Fibroblast of lung (primary cell): ENCODE measurements around the gene NT5C1B.

ENCODE experiments used
- EZH2 ChIP-seq: IDR thresholded peaks from 2 replicates; pipeline ENCODE4 v1.5.1; 2012; ENCODE audit warnings: low read length, control low read depth, mild to moderate bottlenecking; ENCODE audit errors: missing control alignments
- TF ChIP-seq, protein P1 (sequence below), 2 donors: IDR thresholded peaks in 1 of 2; conservative IDR thresholded peaks in 1 of 2; 1 replicate in 1 of 2; 2 replicates in 1 of 2; pipeline ENCODE4 v1.5.1; 2011 to 2012; ENCODE audit warnings: low read length in 2 of 2, control low read depth in 1 of 2, inconsistent platforms in 1 of 2, low read depth in 1 of 2, mild to moderate bottlenecking in 1 of 2

DNA sequence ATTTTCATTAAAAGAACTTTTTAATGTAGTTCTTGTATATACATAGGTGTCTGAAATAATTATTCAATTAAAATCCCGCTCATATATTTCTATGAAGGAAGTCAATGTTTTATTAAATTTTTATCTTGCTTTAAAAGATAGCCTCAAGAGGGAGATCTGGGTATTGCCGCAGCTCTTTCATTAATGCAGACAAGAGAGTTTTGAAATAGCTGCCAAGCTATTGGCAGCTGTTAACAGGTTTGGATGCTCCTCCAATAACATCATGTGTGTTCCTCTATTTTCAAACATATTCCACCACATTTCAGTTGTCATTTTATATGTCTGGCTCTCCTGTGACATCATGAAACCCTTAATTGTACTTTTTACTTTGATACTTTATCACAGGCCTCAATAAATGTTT, 12.9 kb upstream of the NT5C1B start:
- TF ChIP-seq, protein P1, sequence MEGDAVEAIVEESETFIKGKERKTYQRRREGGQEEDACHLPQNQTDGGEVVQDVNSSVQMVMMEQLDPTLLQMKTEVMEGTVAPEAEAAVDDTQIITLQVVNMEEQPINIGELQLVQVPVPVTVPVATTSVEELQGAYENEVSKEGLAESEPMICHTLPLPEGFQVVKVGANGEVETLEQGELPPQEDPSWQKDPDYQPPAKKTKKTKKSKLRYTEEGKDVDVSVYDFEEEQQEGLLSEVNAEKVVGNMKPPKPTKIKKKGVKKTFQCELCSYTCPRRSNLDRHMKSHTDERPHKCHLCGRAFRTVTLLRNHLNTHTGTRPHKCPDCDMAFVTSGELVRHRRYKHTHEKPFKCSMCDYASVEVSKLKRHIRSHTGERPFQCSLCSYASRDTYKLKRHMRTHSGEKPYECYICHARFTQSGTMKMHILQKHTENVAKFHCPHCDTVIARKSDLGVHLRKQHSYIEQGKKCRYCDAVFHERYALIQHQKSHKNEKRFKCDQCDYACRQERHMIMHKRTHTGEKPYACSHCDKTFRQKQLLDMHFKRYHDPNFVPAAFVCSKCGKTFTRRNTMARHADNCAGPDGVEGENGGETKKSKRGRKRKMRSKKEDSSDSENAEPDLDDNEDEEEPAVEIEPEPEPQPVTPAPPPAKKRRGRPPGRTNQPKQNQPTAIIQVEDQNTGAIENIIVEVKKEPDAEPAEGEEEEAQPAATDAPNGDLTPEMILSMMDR (conservative IDR thresholded peaks at IDR 0.05 in 1 of 2, IDR thresholded peaks at IDR 0.05 in 1 of 2; ENCODE audit: low read depth in 1 of 2, low read length in 2 of 2), result no peak
- TF ChIP-seq EZH2, result no peak
